Common myeloid progenitor, CD34-positive (primary cell): Measurements from ENCODE around the gene KIRREL3.

Experiments
- CTCF ChIA-PET: fragments of 350-600 bp; sonication (Branson Sonifier 250); formaldehyde crosslinking; loops from one replicate; lab custom pipeline; 2021; ENCODE audit warnings: antibody characterized with exemption; lab: Charles Lee
- POLR2A ChIA-PET: fragments of 350-600 bp; sonication (Branson Sonifier 250); formaldehyde crosslinking; loops from one replicate; lab custom pipeline; 2021; ENCODE audit warnings: antibody characterized with exemption; lab: Charles Lee
- DNase-seq, 3 donors: peaks; one replicate each; pipeline versions ENCODE4 v3.0.0 to v3.0.0-alpha.2; 2013
- H3K27ac ChIP-seq, 2 experiments: 1 replicate in 1 of 2; 2 replicates in 1 of 2; pipeline ENCODE4 v1.7.0; 2013; ENCODE audit warnings: inconsistent platforms in 2 of 2, low read length in 2 of 2, mild to moderate bottlenecking in 2 of 2, low read depth in 1 of 2, moderate library complexity in 1 of 2; ENCODE audit not compliant: severe bottlenecking in 2 of 2, insufficient read depth in 1 of 2, poor library complexity in 1 of 2
- H3K27me3 ChIP-seq, 5 experiments: replicated peaks in 2 of 5; 1 replicate in 3 of 5; 2 replicates in 2 of 5; pipeline versions ENCODE4 v1.6.1 to v1.7.0; 2013; ENCODE audit warnings: low read length in 4 of 5, mild to moderate bottlenecking in 2 of 5, moderate library complexity in 2 of 5, inconsistent platforms in 1 of 5; ENCODE audit not compliant: insufficient read depth in 5 of 5, control insufficient read depth in 4 of 5
- H3K36me3 ChIP-seq, 4 experiments: 1 replicate in 2 of 4; 2 replicates in 2 of 4; pipeline versions ENCODE4 v1.6.1 to v1.7.0; 2013; ENCODE audit warnings: low read length in 3 of 4, control low read depth in 1 of 4, mild to moderate bottlenecking in 1 of 4; ENCODE audit not compliant: control insufficient read depth in 4 of 4, insufficient read depth in 4 of 4
- H3K4me1 ChIP-seq, 4 experiments: 1 replicate in 3 of 4; 2 replicates in 1 of 4; pipeline versions ENCODE4 v1.6.1 to v1.7.1; 2013; ENCODE audit warnings: low read length in 3 of 4, mild to moderate bottlenecking in 3 of 4, control low read depth in 1 of 4, inconsistent platforms in 1 of 4, moderate library complexity in 1 of 4; ENCODE audit not compliant: control insufficient read depth in 4 of 4, insufficient read depth in 4 of 4; ENCODE audit errors: control extremely low read depth in 1 of 4
- H3K4me3 ChIP-seq, 7 experiments: 1 replicate in 4 of 7; 2 replicates in 3 of 7; pipeline versions ENCODE4 v1.5.1 to v1.7.0; 2013; ENCODE audit warnings: mild to moderate bottlenecking in 7 of 7, low read length in 6 of 7, moderate library complexity in 6 of 7, inconsistent platforms in 2 of 7, low read depth in 2 of 7, control low read depth in 1 of 7; ENCODE audit not compliant: insufficient read depth in 4 of 7, control insufficient read depth in 1 of 7; ENCODE audit errors: extremely low read depth in 1 of 7
- H3K9me3 ChIP-seq, 5 experiments: 1 replicate in 4 of 5; 2 replicates in 1 of 5; pipeline versions ENCODE4 v1.6.1 to v1.7.1; 2013; ENCODE audit warnings: low read length in 4 of 5, mild to moderate bottlenecking in 2 of 5, inconsistent platforms in 1 of 5, low read depth in 1 of 5, moderate library complexity in 1 of 5; ENCODE audit not compliant: control insufficient read depth in 4 of 5, insufficient read depth in 2 of 5; ENCODE audit errors: control extremely low read depth in 1 of 5
- WGBS: methylation state at CpG from one replicate; pipeline ENCODE4 v1.1.5; 2013; ENCODE audit not compliant: insufficient coverage; 5-methylcytosine and 5-hydroxymethylcytosine counted together

KIRREL3 gene

GRCh38 chr11:126438691-126439090, 561.9 kb downstream of the KIRREL3 start:
- H3K4me3 ChIP-seq, result no peak overlapping the region
- no peaks in the 10 kb centered on the region for H3K27me3 ChIP-seq
- no peak overlapping the region for H3K27ac ChIP-seq
- CTCF ChIA-PET, result interaction anchor here (7.2 to 13.8 kb wide), 2 partner anchors 41 to 128 kb away, joined by 51 to 120 read pairs; no protein-coding TSS in a partner anchor
- no peaks in the 10 kb centered on the region for H3K9me3 ChIP-seq
- peaks cover 0 to 62% (median 18%) of the 10 kb centered on the region in 4 experiments for H3K4me1 ChIP-seq
- no peaks in the 10 kb centered on the region for H3K36me3 ChIP-seq
- 90% methylated on average over 4 of the region's 5 CpGs for WGBS
- no peak for DNase-seq
- POLR2A ChIA-PET, result no interaction called here

- ChIA-PET CTCF (interaction anchor here (7.2 to 13.8 kb wide), 2 partner anchors 42 to 127 kb away, joined by 51 to 120 read pairs; no protein-coding TSS in a partner anchor), POLR2A (no interaction called here)
- DNase-seq, result no peak
- 100% methylated on average over 5 of the region's 9 CpGs for WGBS
- no peak overlapping the region for H3K27ac ChIP-seq
- peaks cover 0 to 60% (median 16%) of the 10 kb centered on the region in 4 experiments for H3K4me1 ChIP-seq
- H3K9me3 ChIP-seq, result no peaks in the 10 kb centered on the region
- H3K27me3 ChIP-seq, result no peaks in the 10 kb centered on the region
- no peak overlapping the region for H3K4me3 ChIP-seq
- H3K36me3 ChIP-seq, result no peaks in the 10 kb centered on the region
Measured at GRCh38 chr11:126438272-126438671, 562.3 kb downstream of the KIRREL3 start.

GRCh38 chr11:126437731-126438130, 562.8 kb downstream of the KIRREL3 start:
- no peak overlapping the region for H3K4me3 ChIP-seq
- DNase-seq, result no peak
- H3K36me3 ChIP-seq, result no peaks in the 10 kb centered on the region
- no peaks in the 10 kb centered on the region for H3K27me3 ChIP-seq
- POLR2A ChIA-PET, result no interaction called here
- peaks cover 0 to 54% (median 13%) of the 10 kb centered on the region in 4 experiments for H3K4me1 ChIP-seq
- no peak overlapping the region for H3K27ac ChIP-seq
- no peaks in the 10 kb centered on the region for H3K9me3 ChIP-seq
- 100% methylated on average over 3 of the region's 5 CpGs for WGBS
- CTCF ChIA-PET, result interaction anchor here (7.2 to 13.8 kb wide), 2 partner anchors 42 to 127 kb away, joined by 51 to 120 read pairs; no protein-coding TSS in a partner anchor

- Histone ChIP-seq H3K27me3 (no peaks in the 10 kb centered on the region), H3K27ac (no peak overlapping the region), H3K36me3 (no peaks in the 10 kb centered on the region), H3K4me3 (no peak overlapping the region), H3K4me1 (peaks cover 0 to 53% (median 12%) of the 10 kb centered on the region in 4 experiments), H3K9me3 (no peaks in the 10 kb centered on the region)
- WGBS, result 96% methylated on average over 4 of the region's 7 CpGs
- no peak for DNase-seq
- ChIA-PET POLR2A (no interaction called here), CTCF (interaction anchor here (0.8 to 13.8 kb wide), 2 partner anchors 18 to 44 kb away, joined by 3 to 120 read pairs; no protein-coding TSS in a partner anchor)
Measured at GRCh38 chr11:126436209-126436755, 564.3 kb downstream of the KIRREL3 start.

- Histone ChIP-seq H3K27me3 (no peaks in the 10 kb centered on the region), H3K36me3 (no peaks in the 10 kb centered on the region), H3K4me3 (no peak overlapping the region), H3K4me1 (peaks cover 0 to 48% (median 7%) of the 10 kb centered on the region in 4 experiments), H3K9me3 (no peaks in the 10 kb centered on the region), H3K27ac (no peak overlapping the region)
- 99% methylated on average over 6 of the region's 12 CpGs for WGBS
- no peak for DNase-seq
- ChIA-PET CTCF (interaction anchor here (1.8 to 13.8 kb wide), 3 partner anchors 14 to 125 kb away, joined by 5 to 120 read pairs (median 44); no protein-coding TSS in a partner anchor), POLR2A (no interaction called here)
Measured at GRCh38 chr11:126434950-126435335, 565.6 kb downstream of the KIRREL3 start.

- ChIA-PET CTCF (interaction anchor here (1.6 to 7.0 kb wide), 3 partner anchors 8 to 124 kb away, joined by 4 to 44 read pairs (median 5); no protein-coding TSS in a partner anchor), POLR2A (no interaction called here)
- Histone ChIP-seq H3K36me3 (no peaks in the 10 kb centered on the region), H3K27ac (no peak overlapping the region), H3K4me3 (no peak overlapping the region), H3K9me3 (no peaks in the 10 kb centered on the region), H3K4me1 (peaks cover 0 to 46% (median 7%) of the 10 kb centered on the region in 4 experiments), H3K27me3 (no peaks in the 10 kb centered on the region)
- DNase-seq, result no peak
- WGBS, result 77% methylated on average over 12 of the region's 16 CpGs
Measured at GRCh38 chr11:126433989-126434949, 566.3 kb downstream of the KIRREL3 start.
